RKO (cell line): ENCODE results near the gene CEBPB.
A peak's percentile ranks its signal among the peaks of the same experiment; 100 is the strongest.
"Not testable (repeated sequence)": the region's sequence is repeated elsewhere in the genome, so short reads cannot be mapped to it uniquely, and the experiment has no call there.

Experiments
- DNase-seq: peaks from one replicate; pipeline ENCODE4 v3.0.0-alpha.2; 2016; ENCODE audit warnings: low spot score

The CEBPB gene

DNA sequence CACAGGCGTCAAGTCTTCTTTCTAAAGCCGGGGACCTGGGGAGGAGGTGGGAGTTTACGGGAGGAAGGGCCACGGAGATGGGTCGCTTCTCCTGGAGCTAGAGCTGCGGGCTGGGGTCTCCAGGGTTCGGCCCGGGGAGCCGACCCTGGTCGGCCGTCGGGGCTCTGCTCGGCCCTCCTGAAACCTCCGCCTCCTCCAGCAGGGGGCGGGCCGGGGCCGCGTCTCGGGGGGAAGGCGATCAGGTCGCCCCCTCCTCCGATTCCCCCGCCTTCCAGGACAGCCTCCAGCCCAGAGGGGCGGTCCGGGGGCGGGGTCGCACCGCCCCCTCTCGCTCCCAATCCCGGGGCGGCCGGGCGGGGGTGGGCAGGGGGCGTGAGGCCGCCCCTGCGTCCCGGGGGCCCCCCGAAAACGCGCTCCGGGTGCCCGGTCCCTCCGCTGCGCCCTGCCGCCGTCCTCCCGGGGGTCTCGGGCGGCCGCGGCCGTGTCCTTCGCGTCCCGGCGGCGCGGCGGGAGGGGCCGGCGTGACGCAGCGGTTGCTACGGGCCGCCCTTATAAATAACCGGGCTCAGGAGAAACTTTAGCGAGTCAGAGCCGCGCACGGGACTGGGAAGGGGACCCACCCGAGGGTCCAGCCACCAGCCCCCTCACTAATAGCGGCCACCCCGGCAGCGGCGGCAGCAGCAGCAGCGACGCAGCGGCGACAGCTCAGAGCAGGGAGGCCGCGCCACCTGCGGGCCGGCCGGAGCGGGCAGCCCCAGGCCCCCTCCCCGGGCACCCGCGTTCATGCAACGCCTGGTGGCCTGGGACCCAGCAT lies at the start of gene CEBPB:
TSS of gene CEBPB (plus strand) at position 580 of the 814 bp plus-strand sequence. CDS start at position 784, 204 bp downstream.
- peak; percentile 87 for DNase-seq

DNA sequence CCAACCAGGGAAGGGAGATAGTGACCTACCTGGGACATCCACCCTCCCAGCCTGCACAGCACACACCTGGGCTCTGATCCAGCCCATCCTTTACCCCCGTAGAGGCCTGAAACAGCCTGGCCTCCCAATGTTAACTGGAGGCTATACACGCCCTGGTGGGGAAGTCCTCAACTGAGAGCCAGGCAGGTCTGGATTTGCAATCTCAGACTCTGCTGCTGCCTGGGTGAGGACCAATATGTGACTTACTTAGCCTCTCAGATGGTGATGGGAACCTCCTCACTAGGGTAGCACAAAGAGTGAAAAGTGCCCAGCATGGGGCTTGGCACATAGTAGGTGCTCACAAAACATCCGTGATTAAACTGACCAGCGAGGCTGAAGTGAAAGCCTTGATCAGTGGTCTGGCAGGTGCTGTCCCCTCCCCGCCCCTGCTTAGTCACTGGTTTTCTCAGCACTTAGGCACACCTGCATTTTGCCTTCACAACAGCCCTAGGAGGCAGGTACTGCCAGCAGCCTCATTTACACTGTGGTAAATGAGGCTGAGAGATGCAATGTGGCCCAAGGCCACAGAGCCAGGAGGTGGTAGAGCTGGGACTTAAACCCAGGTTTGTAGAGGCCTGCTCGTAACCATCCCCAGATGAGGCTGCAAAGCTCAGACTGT lies 49.5 kb upstream of the CEBPB start:
- DNase-seq: no peak

DNA sequence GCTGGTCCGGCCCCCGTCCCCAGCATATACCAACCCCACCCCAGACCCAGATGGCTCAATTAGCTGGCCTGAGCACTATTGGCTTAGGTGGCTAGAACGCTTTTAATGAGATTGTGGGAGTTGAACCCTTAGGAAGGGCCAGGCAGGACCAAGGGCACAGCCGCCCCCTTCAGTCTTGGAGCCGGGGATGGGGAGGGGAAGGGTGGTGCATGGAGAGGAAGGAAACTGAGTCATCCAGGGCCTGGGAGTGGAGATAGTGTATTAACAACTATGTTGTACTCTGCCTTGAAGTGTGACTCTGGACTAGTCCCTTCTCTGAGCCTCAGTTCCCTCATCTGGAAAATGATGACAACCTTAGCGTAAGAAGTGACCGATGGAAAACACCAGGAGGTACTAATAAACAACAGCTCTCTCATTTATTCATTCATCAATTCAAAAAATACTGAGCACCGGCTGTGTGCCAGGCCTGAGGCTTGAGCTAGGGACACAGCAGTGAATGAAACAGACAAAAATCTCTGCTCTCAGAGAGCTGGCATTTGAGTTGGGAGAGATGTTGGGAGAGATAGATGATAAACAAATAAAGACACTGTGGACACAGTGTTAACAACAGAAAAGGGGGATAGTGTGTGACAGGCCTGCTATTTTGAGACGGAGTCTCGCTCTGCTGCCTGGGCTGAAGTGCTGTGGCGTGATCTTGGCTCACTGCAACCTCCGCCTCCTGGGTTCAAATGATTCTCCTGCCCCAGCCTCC lies 48.6 kb upstream of the CEBPB start:
- no peak for DNase-seq

DNA sequence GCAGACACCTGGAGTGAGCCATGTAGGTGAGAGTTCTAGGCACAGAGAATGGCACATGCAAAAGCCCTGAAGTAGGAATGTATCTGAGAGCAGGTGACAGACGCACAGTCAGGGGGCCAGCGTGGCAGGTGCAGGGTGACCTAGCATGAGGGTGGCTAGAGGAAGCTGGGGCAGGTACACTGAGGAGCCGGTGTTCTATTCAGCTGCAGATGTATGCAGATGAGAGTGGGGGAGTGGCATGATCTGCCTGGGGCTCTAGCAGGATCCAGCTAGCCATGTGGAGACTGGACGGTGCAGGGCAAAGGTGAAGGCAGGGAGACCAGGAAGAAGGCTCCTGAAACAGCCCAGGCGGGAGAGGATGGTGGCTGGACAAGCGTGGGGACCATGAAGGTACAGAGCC lies 47.8 kb upstream of the CEBPB start:
- DNase-seq: no peak

DNA sequence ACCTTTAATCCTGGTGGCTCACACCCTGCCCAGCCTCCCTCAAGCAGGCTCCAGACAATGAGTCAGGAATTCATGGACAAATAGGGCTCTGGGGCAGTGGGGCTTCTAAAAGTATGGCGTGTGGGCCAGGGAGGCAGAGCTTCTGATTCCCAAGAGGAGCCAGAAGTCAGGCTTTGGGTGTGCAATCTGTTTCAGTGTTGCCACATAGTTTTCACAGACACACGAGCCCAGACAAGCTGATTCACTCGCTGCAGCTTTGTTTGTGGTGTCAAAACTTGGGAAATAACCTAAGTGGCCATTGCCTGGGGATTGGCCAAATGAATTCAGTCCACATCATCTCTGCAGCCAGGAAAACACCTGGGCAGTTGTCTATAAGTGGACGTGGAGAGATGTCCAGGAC lies 46.3 kb upstream of the CEBPB start:
- DNase-seq: no peak

DNA sequence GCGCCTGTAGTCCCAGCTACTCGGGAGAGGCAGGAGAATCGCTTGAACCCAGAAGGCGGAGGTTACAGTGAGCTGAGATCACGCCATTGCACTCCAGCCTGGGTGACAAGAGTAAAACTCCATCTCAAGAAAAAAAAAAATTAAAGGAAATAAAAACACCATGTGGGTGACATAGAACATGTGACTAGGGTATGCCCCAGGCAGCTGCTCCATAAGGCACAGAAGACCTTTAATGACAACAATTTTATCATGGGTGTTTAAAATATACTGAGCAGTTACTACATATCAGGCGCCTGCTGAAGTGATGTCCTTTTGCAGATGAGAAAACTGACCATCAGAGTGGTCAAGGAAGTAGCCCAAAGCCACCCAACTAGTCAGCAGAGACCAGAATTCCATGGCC lies 45.1 kb upstream of the CEBPB start:
- no peak for DNase-seq

DNA sequence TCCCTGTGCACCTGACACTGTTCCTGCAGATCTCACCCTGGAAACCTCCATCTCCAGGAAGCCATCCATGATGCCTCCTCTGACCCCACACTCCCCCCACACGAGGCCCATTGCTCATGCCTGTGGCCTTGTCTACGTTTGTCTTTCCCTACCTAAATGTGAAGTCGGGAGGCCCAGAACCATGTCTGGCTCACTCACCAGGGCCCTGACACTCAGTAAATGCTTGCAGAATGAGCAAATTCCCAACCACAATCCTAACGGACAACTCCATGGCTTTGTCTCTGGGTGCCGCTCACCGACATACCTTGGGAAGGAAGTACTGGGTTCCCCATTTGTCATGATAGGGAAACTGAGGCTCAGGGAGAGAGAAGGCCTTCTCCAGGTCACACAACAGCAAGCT lies 44.4 kb upstream of the CEBPB start:
- no peak for DNase-seq

DNA sequence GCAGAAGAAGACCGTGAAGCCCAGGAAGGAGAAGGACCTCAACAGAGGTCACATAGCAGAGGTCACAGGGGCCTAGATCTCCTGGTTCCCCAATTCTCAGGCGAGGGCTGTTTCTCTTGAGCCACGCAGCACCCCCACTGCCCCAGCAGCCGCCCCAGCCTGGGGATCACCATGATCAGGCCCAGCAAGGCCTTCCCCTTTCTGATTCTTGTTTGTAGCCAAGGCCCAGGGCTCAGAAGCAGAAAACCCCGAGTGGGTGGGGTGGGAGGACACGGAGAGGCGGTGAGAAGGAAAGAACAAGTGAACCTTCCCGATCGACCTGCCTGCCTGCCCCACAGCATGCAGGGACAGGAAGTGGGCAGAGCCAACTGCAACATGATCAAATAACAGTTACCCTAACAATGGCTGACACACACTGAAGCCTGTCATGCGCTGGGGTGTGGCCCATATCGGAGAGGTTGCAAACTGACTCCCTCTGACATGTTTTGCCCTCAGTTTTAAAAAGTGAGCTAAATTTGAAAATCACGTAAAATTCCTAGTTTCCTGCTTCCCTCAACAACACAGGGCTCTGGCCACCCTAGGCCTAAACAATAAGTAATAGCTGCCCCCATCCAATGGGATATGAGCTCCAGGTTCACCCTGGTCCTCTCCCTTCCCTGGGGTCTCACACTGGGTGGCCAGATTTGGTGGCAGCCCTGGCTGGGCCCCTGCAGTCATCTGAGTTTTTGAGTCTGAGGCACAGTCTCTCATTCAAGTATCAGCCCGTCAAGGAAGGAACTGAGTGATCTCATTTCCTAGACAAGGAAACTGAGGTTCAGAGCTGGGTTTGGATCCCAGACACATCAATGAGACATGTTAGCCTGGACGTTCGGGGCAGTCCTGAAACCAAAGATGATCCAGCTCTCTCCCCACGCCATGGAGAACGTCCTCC lies 43.6 kb upstream of the CEBPB start:
- DNase-seq: no peak

DNA sequence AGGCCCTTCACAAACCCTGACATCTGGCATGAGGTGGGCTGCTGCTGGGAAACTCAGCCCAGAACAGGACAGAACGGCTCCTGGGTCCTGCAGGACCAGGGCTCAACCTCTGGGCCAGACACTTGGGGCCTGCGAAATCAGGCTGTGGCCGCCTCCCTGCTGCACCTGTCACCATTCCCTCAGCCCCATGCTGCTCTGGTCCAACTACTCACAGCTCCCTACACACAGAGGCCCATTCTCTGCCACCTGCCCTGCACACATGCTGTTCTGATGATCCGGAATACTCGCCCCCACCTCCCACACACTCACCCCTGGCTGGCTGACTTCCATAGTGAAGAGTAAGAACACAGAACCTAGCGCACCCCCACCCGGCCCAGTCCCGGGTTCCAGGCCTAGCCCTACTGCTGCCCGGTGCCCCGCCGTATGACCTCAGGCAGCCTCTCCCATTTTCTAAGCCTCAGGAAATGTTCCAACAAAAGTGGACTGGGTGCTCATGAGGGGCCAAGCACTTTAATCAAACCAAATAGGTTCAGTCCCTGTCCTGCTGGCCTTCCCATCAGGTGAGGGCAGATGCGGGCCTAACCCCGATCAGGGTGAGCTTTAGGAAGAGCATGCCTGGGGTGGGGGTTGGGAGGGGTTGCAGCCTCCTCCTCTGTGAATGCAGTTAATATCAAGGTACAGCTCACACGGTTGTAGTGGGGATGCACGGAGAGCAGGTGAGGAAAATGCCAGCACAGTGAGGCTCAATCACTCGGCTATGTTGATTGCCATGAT lies 41.0 kb upstream of the CEBPB start:
- DNase-seq: no peak

DNA sequence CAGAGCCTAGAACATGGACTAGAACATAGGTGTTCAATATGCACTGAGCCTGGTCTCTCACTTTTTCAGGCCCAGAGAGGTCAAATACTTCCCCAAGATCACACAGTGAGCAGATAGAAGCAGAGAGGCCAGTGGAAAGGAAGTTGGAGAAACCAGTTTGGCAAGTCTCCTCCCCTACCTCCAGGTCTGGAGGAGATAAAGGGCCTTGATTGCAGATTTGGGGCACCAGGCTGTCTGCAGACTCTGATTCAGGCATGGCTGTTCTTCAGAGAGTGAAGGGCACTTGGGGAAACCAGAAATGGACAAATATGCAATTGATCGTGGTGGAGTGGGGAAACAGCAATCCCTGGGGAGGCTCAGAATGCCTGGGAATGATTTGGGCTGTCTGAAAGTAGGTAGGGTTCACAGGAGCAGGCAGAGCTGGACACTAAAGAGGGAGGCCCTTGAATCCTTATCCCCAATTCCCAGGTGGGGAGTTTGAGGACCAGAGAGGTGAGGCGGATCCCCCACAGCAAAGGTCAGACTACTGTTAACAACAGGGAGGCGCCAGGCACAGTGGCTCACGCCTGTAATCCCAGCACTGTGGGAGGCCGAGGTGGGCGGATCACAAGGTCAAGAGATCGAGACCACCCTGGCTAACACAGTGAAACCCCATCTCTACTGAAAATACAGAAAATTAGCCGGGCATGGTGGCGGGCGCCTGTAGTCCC lies 39.4 kb upstream of the CEBPB start:
- no peak for DNase-seq

DNA sequence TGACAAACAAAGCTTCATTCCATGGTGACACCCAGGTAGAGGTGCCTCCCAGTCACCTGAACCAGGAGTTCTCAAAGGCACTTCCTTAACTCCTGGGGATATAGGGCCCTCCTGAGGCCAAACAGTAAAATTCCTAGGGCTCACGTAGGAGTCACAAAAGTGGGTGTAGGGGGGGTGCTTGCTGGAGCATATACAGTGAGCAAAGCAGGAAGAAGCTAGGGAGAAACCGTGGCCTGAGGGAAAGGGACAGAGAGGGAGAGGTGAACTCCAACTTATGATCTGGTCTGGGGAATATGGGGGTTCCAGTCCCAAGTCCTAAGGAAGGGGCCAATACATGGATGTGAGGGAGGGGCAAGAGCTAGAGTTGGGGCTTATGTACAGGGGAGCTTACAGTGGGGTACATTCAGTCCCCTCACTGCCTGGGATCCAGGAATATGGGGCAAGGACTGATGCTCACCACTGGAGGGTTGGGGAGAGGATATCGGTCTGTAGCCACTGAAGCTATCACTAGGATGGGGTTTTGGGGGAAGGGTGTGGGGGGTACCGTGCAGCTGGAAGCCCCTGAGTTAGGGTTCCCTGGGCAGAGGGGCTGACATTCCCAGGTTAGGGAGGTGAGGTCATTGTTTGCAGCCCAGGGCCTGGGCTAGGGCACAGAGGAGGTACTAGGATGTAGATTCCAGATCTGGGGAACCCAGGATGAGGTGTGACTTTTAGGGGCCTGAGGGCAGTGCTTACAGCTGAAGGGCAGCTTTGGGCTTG lies 38.1 kb upstream of the CEBPB start:
- DNase-seq: peak; percentile 47

DNA sequence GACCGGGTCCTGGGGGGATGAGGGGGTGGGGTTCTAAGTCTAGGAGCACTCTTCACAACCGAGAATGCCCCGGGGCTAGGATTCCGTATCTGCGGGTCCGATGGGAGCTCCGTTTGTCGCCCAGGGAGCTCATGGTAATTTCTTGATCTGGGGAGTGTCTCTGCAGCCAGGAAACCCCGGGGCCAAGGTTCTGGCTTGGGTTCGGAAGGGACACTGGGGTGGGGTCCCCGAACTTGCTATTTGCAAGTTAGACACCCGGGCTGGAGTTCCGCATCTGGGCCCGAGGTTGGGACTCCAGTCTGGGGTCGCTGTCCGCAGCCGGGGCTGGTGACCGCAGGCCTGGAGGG lies 37.5 kb upstream of the CEBPB start:
- DNase-seq: no peak

DNA sequence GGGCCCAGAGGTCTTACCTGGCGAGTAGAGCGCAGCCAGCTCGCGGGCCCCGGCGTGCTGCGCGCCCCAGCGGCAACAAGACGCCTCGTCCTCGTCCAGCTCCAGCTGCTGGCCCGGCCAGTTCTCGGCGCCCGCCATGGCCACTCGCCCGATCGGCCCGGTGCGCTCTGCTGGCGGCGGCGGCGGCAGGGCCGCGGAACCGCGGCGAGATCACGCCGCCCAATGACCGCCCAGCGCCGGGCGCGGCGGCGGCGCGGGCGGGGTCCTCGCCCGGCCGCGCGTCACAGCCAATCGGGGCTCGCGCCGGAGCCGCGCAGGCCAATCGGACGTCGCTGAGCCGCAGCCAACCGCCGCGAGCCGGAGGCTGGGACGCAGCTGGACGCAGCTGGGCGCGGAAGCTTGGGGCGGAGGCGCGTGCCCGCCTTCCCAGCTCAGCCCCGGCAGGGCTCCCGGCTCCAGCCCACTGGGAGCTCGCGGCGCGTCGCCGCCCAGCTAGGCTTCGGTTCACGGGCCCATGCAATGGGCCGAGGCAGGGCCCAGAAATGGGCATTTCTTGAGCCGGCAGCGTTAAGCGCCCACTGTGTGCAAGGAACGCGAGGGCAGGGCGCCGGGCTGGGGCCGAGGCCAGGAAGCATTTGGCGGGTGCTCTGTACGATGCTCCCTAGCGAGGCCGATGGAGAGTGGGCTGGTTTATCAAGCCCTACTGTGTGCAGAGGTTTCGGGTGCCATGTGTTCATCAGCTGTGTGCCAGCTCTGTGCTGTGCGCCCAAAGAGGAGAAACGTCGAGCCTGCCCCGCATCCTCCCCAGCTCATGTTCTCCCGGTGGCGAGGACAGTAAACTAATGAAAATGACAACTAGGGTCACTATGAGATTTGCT lies 36.9 kb upstream of the CEBPB start, which contains the start of gene PEDS1:
TSS of gene PEDS1 (minus strand) at position 224 of the 878 bp plus-strand sequence. CDS start at position 138, 86 bp downstream.
- peak; percentile 94 for DNase-seq

DNA sequence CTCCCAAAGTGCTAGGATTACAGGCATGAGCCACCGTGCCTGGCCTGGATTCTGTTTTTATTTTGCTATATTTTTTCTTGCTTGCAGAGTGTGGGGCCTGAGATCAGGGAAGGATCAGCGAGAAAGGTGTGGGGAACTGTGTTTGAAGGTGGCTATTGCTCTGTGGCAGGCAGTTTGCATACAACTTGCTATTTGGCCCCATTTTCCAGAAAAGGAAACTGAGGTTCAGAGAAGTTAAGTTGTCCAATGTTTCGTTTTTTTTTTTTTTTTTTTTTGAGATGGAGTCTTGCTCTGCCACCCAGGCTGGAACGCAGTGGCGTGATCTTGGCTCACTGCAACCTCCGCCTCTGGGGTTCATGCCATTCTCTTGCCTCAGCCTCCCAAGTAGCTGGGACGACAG lies 29.1 kb upstream of the CEBPB start:
- DNase-seq: not testable (repeated sequence)

DNA sequence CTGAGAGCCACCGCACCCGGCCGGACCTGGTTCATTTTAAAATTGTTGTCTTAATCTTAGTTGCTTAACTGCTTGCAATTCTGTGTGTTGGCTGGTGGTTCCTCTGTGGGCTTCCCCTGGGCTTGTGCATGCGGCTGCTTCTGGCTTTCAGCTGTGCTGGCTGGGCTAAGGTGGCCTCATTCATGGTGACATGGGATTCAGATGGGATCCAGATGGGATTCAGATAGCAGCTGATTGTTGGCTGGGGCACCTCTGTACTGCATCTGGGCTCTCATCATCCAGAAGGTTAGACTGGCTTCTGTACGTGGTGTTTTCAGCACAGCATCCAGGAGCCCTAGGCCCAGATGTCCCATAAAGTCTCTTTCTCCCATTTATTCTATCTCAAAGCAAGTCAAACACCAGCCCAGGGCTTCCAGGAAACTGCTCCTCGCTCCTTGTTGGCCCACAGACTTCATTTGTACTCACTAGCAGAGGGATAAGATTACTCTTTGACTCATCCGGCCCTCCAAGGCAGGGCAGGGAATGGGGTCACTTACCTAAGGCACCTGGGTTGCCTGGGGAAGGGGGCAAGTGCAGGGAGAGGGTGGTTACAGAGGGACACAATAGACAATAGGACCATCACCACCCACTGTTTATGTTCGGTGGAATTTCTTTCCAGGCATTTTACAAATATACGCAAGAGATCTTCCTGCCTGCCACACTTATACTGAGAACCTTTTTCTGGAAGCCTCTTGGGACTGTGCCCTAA lies 26.9 kb upstream of the CEBPB start:
- no peak for DNase-seq

DNA sequence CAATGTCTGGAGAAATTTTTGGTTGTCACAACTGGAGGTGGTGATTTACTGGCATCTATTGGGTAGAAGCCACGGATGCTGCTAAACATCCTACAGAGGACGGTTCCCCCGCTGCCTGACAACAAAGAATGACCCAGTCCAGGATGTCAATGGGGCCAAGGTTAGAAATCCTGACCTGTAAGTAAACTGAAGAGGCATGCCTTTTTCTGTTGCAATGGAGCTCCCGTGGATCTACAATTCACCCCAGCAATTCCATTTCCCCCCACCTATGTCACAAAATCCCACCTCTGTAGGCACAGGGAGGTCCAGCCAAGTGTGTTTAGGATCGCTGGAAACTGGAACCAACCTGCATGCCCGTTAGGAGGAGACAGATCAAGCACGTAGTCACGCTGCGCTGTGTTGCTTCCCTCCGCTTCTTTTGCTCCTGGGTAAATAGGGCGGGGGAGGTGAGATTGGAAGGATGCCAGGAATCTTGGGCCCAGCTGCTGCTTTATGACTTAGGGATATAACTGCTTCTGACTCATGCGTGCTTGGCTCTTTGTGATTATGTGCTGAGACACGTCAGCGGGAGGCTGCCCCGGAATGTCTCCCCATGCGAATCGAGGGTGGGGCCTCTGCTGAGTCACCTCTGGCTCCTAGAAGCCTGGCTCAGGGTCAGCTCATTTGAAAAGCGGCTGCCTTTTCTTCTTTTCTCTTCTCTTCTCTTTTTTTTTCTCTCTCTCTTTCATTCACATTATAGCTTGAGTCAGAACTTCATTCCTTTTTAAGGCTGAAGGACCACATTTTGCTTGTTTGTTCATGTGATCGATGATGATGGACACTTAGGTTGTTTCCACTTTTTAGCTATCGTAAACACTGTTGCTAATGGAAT lies 24.7 kb upstream of the CEBPB start:
- peak; percentile 100 for DNase-seq

DNA sequence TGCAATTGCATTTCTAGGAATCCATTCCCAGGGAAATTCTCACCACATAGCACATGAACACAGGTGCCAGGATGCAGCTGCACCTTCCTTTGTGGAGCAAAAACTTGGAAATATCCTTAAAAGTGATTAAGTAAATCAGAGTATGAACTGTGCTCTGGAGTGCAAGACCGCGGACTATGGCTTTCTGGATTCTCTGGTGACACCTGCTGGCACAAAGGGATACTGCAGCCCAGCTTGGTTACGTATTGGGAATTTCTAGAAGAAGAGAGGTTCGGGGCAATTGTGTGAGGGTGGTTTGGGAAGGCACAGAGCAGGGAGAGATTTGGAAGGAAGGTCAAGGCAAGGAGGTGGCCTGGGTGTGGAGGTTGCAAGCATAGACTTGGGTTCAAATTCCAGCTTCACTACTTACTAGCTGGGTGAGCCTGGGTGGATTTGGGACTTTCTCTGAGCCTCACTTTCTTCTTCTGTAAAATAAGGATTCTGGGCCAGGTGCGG lies 21.3 kb upstream of the CEBPB start:
- peak; percentile 79 for DNase-seq
